Esophagus (tissue), 2 donors: Measurements from ENCODE around the gene FAM83D. TPM values are rescaled to one million over a fixed set of nuclear protein-coding genes. Genes with fewer than 3 reads are reported as not detected.

Experiments
- H3K27ac ChIP-seq, 2 donors: one replicate each; pipeline ENCODE4 v1.5.1; 2013; ENCODE audit warnings: low read depth in 2 of 2, mild to moderate bottlenecking in 2 of 2, inconsistent platforms in 1 of 2, low read length in 1 of 2, moderate library complexity in 1 of 2
- H3K27me3 ChIP-seq, 2 donors: one replicate each; pipeline ENCODE4 v1.6.1; 2013; ENCODE audit warnings: low read length in 2 of 2, control low read depth in 1 of 2, mild to moderate bottlenecking in 1 of 2; ENCODE audit not compliant: insufficient read depth in 2 of 2, control insufficient read depth in 1 of 2
- H3K36me3 ChIP-seq, 2 donors: one replicate each; pipeline ENCODE4 v1.6.1; 2013; ENCODE audit warnings: low read length in 1 of 2; ENCODE audit not compliant: control insufficient read depth in 2 of 2, insufficient read depth in 2 of 2
- H3K4me1 ChIP-seq, 2 donors: one replicate each; pipeline ENCODE4 v1.6.1; 2013; ENCODE audit warnings: low read length in 1 of 2; ENCODE audit not compliant: control insufficient read depth in 2 of 2, insufficient read depth in 2 of 2
- H3K4me3 ChIP-seq, 2 donors: one replicate each; pipeline ENCODE4 v1.5.1; 2013; ENCODE audit warnings: low read length in 2 of 2, mild to moderate bottlenecking in 2 of 2, low read depth in 1 of 2, moderate library complexity in 1 of 2
- H3K9me3 ChIP-seq, 2 donors: one replicate each; pipeline ENCODE4 v1.6.1; 2013; ENCODE audit warnings: mild to moderate bottlenecking in 2 of 2, low read depth in 1 of 2, low read length in 1 of 2, moderate library complexity in 1 of 2; ENCODE audit not compliant: control insufficient read depth in 2 of 2, insufficient read depth in 1 of 2
- WGBS, 2 donors: extraction: QIAGEN DNeasy Blood & Tissue Kit; methylation state at CpG; one replicate each; pipeline ENCODE4 v1.1.7; 2013; 5-methylcytosine and 5-hydroxymethylcytosine counted together
- polyA plus RNA-seq, 2 donors: library from polyadenylated mRNA; stranded (reverse); fragments of 200-250 nt; gene quantifications; one replicate each; pipeline ENCODE4 v1.2.3, GENCODE V29; 2013
- donor health status: healthy with polysubstance abuse.
- donor health status: Bipolar disorder and iron deficiency.

Gene FAM83D
- polyA plus RNA-seq, 2 donors = 32.6 to 62.0 TPM

DNA sequence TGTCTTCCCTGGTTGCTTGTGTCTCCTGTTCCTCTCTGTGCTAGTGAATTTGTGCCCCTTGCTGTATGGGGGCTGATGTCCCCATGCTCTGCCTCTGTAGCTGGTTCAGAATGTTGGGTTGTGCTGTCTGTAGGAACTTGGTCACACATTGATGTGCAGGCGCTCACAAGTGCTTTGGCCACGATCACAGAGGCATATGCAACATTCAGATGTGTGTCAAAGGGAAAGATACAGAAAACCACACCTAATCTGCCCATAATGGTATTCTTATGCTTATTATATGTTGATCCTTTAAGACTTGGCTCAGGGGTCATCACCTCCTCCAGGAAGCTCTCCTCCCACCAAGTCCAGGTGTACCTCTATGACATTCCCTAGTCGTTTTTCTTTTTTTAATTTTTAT lies 18.8 kb downstream of the FAM83D start:
- Histone ChIP-seq H3K9me3 (no peaks in the 10 kb centered on the region), H3K27me3 (no peaks in the 10 kb centered on the region), H3K27ac (peak overlapping the region in 1 of 2 donors; percentile 52), H3K4me3 (no peak overlapping the region), H3K4me1 (peaks cover 0 to 2% of the 10 kb centered on the region in 2 donors), H3K36me3 (peaks cover 2 to 9% of the 10 kb centered on the region in 2 donors)
- WGBS, 2 donors = 79 to 91% methylated on average over 3 of the region's 3 CpGs

DNA sequence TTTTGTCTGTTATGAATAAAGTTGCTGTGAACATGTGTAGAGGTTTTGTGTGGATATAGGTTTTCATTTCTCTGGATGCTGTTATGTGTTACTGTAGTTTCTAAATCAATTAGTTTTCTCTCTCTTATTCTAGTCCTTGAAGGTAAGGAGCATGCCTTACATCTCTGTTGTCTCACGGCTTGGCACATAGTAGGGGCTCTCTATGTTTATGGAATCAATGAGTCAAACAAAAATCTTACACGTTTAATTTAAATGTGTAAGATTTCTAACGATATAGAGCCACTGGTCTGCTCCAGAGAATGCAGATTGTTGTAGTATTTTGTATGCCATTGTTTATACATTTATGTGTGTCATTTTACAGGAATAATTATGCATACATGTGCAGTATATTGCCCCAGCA lies 20.6 kb downstream of the FAM83D start:
- peaks cover 2 to 18% of the 10 kb centered on the region in 2 donors for H3K36me3 ChIP-seq
- no peaks in the 10 kb centered on the region for H3K27me3 ChIP-seq
- H3K27ac ChIP-seq = no peak overlapping the region
- H3K4me1 ChIP-seq = peaks cover 0 to 2% of the 10 kb centered on the region in 2 donors
- H3K9me3 ChIP-seq = no peaks in the 10 kb centered on the region
- H3K4me3 ChIP-seq = no peak overlapping the region
- 74 to 85% methylated on average over 3 of the region's 3 CpGs for WGBS, 2 donors

DNA sequence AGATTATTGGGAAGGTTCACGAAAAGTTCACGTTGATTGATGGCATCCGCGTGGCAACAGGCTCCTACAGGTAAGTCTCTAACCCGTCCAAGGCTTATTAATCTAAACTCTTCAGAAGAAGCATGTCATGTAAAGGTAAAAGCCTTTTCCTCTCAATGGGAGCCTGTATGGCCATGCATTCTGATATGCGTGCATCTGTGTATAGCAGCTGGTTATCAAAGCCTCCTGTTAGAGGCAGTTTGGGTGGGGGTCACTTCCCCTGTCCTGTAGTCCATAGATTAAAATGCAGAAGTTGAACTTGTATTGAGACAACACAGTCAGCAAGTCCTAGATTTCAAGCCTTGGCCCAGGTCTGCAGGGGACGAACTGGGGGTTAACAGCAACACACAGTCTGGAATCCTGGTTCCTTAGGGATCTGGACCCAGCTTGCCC lies 21.7 kb downstream of the FAM83D start:
- Histone ChIP-seq H3K27ac (peak overlapping the region; percentile 6 to 35), H3K4me3 (no peak overlapping the region), H3K27me3 (no peaks in the 10 kb centered on the region), H3K9me3 (no peaks in the 10 kb centered on the region), H3K36me3 (peaks cover 5 to 22% of the 10 kb centered on the region in 2 donors), H3K4me1 (peaks cover 0 to 2% of the 10 kb centered on the region in 2 donors)
- 43 to 60% methylated on average over 7 of the region's 7 CpGs for WGBS, 2 donors

DNA sequence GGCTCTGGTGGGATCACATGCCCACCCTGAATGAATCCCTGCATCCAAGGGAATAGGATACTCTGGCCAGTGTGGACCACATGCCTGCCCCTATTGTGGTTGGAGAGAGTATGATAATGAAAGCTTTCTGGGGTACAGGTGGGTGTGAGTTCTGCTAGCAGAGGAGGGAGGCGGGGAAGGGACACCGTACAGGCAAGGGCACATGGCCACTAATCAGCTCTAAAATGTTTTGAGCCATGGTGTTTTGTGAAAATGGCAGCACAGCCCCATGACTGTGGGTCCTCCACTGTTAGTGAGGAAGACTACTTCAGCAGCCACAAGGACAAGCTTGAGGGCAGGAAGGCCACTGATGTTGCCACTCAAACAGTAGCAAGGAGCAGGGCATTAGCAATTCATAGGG lies 24.0 kb downstream of the FAM83D start:
- Histone ChIP-seq H3K9me3 (no peaks in the 10 kb centered on the region), H3K36me3 (peaks cover 5 to 16% of the 10 kb centered on the region in 2 donors), H3K4me1 (no peaks in the 10 kb centered on the region), H3K27ac (no peak overlapping the region), H3K4me3 (no peak overlapping the region), H3K27me3 (no peaks in the 10 kb centered on the region)
- WGBS, 2 donors = 95% methylated on average over 2 of the region's 2 CpGs

DNA sequence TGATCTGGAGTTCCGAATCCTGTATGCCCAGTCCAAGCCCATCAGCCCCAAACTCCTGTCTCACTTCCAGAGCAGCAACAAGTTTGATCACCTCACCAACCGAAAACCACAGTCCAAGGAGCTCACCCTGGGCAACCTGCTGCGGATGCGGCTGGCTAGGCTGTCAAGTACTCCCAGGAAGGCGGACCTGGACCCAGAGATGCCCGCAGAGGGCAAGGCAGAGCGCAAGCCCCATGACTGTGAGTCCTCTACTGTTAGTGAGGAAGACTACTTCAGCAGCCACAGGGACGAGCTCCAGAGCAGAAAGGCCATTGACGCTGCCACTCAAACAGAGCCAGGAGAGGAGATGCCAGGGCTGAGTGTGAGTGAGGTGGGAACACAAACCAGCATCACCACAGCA lies 25.4 kb downstream of the FAM83D start:
- Histone ChIP-seq H3K4me3 (no peak overlapping the region), H3K9me3 (no peaks in the 10 kb centered on the region), H3K27ac (no peak overlapping the region), H3K4me1 (no peaks in the 10 kb centered on the region), H3K27me3 (no peaks in the 10 kb centered on the region), H3K36me3 (peaks cover 5 to 16% of the 10 kb centered on the region in 2 donors)
- WGBS, 2 donors = 95 to 97% methylated on average over 9 of the region's 9 CpGs

DNA sequence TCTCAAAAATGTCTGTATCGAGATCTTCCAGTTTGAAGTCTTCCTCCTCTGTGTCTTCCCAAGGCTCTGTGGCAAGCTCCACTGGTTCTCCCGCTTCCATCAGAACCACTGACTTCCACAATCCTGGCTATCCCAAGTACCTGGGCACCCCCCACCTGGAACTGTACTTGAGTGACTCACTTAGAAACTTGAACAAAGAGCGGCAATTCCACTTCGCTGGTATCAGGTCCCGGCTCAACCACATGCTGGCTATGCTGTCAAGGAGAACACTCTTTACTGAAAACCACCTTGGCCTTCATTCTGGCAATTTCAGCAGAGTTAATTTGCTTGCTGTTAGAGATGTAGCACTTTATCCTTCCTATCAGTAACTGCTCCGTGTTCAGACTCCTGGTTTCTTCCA lies 25.9 kb downstream of the FAM83D start:
- no peak overlapping the region for H3K4me3 ChIP-seq
- no peaks in the 10 kb centered on the region for H3K4me1 ChIP-seq
- WGBS, 2 donors = 94% methylated on average over 6 of the region's 6 CpGs
- no peaks in the 10 kb centered on the region for H3K27me3 ChIP-seq
- H3K36me3 ChIP-seq = peaks cover 5 to 16% of the 10 kb centered on the region in 2 donors
- no peaks in the 10 kb centered on the region for H3K9me3 ChIP-seq
- H3K27ac ChIP-seq = no peak overlapping the region

DNA sequence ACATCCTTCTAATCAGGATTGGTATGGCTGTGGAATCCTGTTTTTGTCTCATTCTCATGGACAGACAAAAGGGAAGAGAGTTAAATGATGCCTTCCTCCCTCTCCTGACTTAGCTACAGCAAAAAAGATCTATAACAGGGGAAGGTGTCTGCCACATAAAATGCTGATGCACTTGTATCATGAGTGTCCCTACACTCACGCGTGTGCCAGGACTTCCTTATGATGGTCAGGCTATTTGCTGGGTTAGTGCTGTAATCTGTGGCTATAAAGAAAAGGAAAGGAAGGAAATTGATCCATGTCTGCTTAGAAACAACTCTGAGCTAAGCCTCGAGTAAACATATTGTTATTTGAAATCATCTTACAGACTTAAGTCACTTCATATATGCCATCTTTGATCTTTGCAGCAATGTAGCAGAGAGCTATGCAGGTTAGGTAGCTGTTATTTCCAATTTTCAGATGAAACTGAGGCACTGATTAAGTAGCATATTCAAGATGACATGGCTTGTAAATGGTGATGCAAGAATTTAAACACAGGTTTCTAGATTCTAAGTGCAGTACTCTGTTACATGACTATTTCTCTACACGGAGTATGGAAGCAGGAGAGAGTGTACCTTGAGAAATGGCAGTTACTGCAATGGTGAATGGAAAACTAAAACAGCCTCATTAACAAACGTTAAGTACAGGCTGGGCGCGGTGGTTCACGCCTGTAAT lies 27.6 kb downstream of the FAM83D start:
- H3K4me1 ChIP-seq = no peaks in the 10 kb centered on the region
- no peaks in the 10 kb centered on the region for H3K27me3 ChIP-seq
- WGBS, 2 donors = 90 to 94% methylated on average over 8 of the region's 8 CpGs
- H3K27ac ChIP-seq = no peak overlapping the region
- H3K36me3 ChIP-seq = peaks cover 3 to 14% of the 10 kb centered on the region in 2 donors
- no peak overlapping the region for H3K4me3 ChIP-seq
- H3K9me3 ChIP-seq = no peaks in the 10 kb centered on the region

DNA sequence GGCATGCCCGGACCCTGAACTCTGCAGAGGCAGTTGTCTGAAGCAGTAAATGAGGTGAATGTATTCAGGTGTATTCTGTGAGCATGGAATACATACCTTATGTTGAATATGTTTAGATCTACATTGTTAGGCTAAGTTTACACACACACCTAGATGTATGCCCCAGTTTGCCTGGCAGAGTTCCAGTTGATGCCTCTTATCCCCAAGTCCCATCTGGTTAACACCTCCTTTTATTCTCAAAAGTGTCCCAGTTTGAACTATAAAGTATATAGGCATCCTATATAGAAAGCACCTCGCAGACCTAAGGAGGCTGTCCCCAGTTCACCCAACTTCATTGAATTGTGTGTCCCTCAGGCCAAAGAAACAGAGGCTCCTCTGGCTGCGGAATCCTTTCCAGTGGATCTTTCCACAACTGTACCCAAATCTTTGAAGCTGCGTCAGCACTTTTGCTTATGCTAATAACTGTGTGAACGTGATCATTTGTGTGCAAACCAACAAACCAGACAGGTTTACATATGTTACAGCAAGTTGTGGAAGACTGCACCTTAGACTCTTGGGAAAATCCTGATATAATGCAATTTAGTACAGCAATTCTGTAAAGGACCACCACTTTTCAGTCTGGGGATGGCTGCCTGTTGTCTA lies 31.1 kb downstream of the FAM83D start:
- peaks cover 0 to under 1% of the 10 kb centered on the region in 2 donors for H3K36me3 ChIP-seq
- no peaks in the 10 kb centered on the region for H3K27me3 ChIP-seq
- H3K9me3 ChIP-seq = no peaks in the 10 kb centered on the region
- 85% methylated on average over 5 of the region's 5 CpGs for WGBS, 2 donors
- H3K4me1 ChIP-seq = no peaks in the 10 kb centered on the region
- H3K4me3 ChIP-seq = no peak overlapping the region
- no peak overlapping the region for H3K27ac ChIP-seq

DNA sequence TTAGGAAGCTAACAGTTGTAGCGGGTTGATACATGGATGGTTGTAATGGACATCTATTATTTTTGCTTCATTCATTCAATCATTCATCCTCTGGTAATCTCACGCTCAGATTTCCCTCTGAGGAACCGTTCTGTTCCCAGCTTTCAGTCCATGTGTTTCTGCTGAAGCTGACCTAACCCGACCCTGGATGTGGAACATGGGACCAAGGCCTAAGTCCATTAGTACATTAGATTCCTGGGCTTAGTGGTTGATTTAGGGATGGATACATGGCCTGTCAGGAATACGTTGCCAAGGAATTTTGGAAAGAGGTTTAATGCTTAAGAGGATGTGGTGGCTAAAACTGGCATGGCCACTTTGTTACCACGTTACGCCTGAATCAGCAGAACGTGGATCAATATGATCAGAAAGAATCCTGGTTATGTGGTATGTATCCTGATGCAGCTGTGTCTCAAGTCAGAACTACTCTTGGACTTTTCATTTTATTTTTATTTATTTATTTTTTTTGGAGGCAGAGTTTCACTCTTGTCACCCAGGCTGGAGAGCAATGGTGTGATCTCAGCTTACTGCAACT lies 31.8 kb downstream of the FAM83D start:
- Histone ChIP-seq H3K36me3 (no peaks in the 10 kb centered on the region), H3K9me3 (no peaks in the 10 kb centered on the region), H3K4me3 (no peak overlapping the region), H3K27ac (no peak overlapping the region), H3K27me3 (no peaks in the 10 kb centered on the region), H3K4me1 (no peaks in the 10 kb centered on the region)
- WGBS, 2 donors = 87 to 92% methylated on average over 8 of the region's 8 CpGs
